ENCODE results near the gene SLC2A8. TPM values are rescaled to one million over a fixed set of nuclear protein-coding genes. Genes with fewer than 3 reads are reported as not detected.

SLC2A8 gene
- polyA plus RNA-seq, 1 donor (not counting 4 experiments of a cell fraction or from before 2014, with no cell fraction given) = 7.1 TPM

- Histone ChIP-seq H3K4me1 (ENCODE audit: control insufficient read depth, extremely low read depth, insufficient read depth, low read length) (peaks cover 10% of the 10 kb centered on the region), H3K36me3 (ENCODE audit: control insufficient read depth in 2 of 2, extremely low read depth in 1 of 2, insufficient read depth in 2 of 2, low read length in 2 of 2) (peaks cover 48 to 82% of the 10 kb centered on the region in 2 experiments), H3K4me2 (ENCODE audit: control insufficient read depth, extremely low read depth, insufficient read depth, low read depth, low read length) (no peak overlapping the region), H3K4me3 (ENCODE audit: control insufficient read depth in 2 of 3, extremely low read depth in 1 of 3, insufficient read depth in 2 of 3, low read depth in 1 of 3, low read length in 3 of 3) (no peak overlapping the region), H3K9ac (ENCODE audit: control insufficient read depth, extremely low read depth, insufficient read depth, low read length) (no peak overlapping the region), H4K20me1 (ENCODE audit: control insufficient read depth, extremely low read depth, insufficient read depth, low read length) (peaks cover 59% of the 10 kb centered on the region), H3K79me2 (ENCODE audit: control insufficient read depth, insufficient read depth, low read length) (peaks cover 25% of the 10 kb centered on the region), H3K9me1 (ENCODE audit: control insufficient read depth, extremely low read depth, insufficient read depth, low read length) (peaks cover 4% of the 10 kb centered on the region), H2AFZ (ENCODE audit: control insufficient read depth, low read length) (no peak overlapping the region), H3K9me3 (ENCODE audit: control insufficient read depth, low read depth, low read length) (peaks cover 12% of the 10 kb centered on the region), H3K27me3 (ENCODE audit: control insufficient read depth, extremely low read depth, insufficient read depth, low read length) (no peaks in the 10 kb centered on the region), H3K27ac (ENCODE audit: control insufficient read depth, insufficient read depth, low read length) (no peak overlapping the region)
- dilution Hi-C loops (cut with MboI; ENCODE audit: extremely low pct_ligation_motif_present, low sequenced_read_pairs) = no loop called here
- FAIRE-seq (no peak), DNase-seq (ENCODE audit: low read depth, low spot score) (no peak)
- TF ChIP-seq CTCF (optimal IDR thresholded peaks at IDR 0.05 in 1 of 3, IDR thresholded peaks at IDR 0.05 in 1 of 3, conservative IDR thresholded peaks at IDR 0.05 in 1 of 3; ENCODE audit: extremely low read depth in 1 of 3, insufficient read depth in 2 of 3, low read length in 3 of 3) (no peak), EZH2 (IDR thresholded peaks at IDR 0.05; ENCODE audit: low read length) (no peak)
These were observed 48.2 kb downstream of the SLC2A8 start for GRCh38 chr9:127444921-127445850.

GRCh38 chr9:127445851-127446712 lies 49.1 kb downstream of the SLC2A8 start:
- no peak for FAIRE-seq
- H3K4me1 ChIP-seq (ENCODE audit: control insufficient read depth, extremely low read depth, insufficient read depth, low read length) = peaks cover 10% of the 10 kb centered on the region
- no peak overlapping the region for H3K27ac ChIP-seq (ENCODE audit: control insufficient read depth, insufficient read depth, low read length)
- peaks cover 40 to 78% of the 10 kb centered on the region in 2 experiments for H3K36me3 ChIP-seq (ENCODE audit: control insufficient read depth in 2 of 2, extremely low read depth in 1 of 2, insufficient read depth in 2 of 2, low read length in 2 of 2)
- H3K9me3 ChIP-seq (ENCODE audit: control insufficient read depth, low read depth, low read length) = peaks cover 12% of the 10 kb centered on the region
- no peaks in the 10 kb centered on the region for H3K27me3 ChIP-seq (ENCODE audit: control insufficient read depth, extremely low read depth, insufficient read depth, low read length)
- peaks cover 34% of the 10 kb centered on the region for H3K79me2 ChIP-seq (ENCODE audit: control insufficient read depth, insufficient read depth, low read length)
- no peak overlapping the region for H3K9ac ChIP-seq (ENCODE audit: control insufficient read depth, extremely low read depth, insufficient read depth, low read length)
- no peak overlapping the region for H3K4me2 ChIP-seq (ENCODE audit: control insufficient read depth, extremely low read depth, insufficient read depth, low read depth, low read length)
- dilution Hi-C loops (cut with MboI; ENCODE audit: extremely low pct_ligation_motif_present, low sequenced_read_pairs) = no loop called here
- H4K20me1 ChIP-seq (ENCODE audit: control insufficient read depth, extremely low read depth, insufficient read depth, low read length) = peaks cover 63% of the 10 kb centered on the region
- DNase-seq (ENCODE audit: low read depth, low spot score) = no peak
- no peak for TF ChIP-seq CTCF (optimal IDR thresholded peaks at IDR 0.05 in 1 of 3, IDR thresholded peaks at IDR 0.05 in 1 of 3, conservative IDR thresholded peaks at IDR 0.05 in 1 of 3; ENCODE audit: extremely low read depth in 1 of 3, insufficient read depth in 2 of 3, low read length in 3 of 3)
- no peak for TF ChIP-seq EZH2 (IDR thresholded peaks at IDR 0.05; ENCODE audit: low read length)
- no peak overlapping the region for H2AFZ ChIP-seq (ENCODE audit: control insufficient read depth, low read length)
- peaks cover 4% of the 10 kb centered on the region for H3K9me1 ChIP-seq (ENCODE audit: control insufficient read depth, extremely low read depth, insufficient read depth, low read length)
- no peak overlapping the region for H3K4me3 ChIP-seq (ENCODE audit: control insufficient read depth in 2 of 3, extremely low read depth in 1 of 3, insufficient read depth in 2 of 3, low read depth in 1 of 3, low read length in 3 of 3)
